Esophagus muscularis mucosa (tissue), 4 donors: ENCODE results near the gene CLDN15. TPM values are rescaled to one million over a fixed set of nuclear protein-coding genes. Genes with fewer than 3 reads are reported as not detected.

Experiments
- DNase-seq: peaks from one replicate; pipeline ENCODE4 v3.0.0-alpha.2; 2017; ENCODE audit errors: extremely low spot score
- H3K27ac ChIP-seq, 4 donors: fragments of 200-600 bp; sonication (generic); replicated peaks in 1 of 4; 1 replicate in 3 of 4; 2 replicates in 1 of 4; pipeline ENCODE4 v1.5.1; 2016 to 2019; ENCODE audit warnings: mild to moderate bottlenecking in 1 of 4
- H3K27me3 ChIP-seq, 4 donors: fragments of 200-600 bp; sonication (generic); one replicate each; pipeline versions ENCODE4 v1.5.1 to v1.6.0; 2016 to 2019
- H3K36me3 ChIP-seq, 4 donors: fragments of 200-600 bp; sonication (generic); one replicate each; pipeline ENCODE4 v1.5.1; 2016 to 2019
- H3K4me1 ChIP-seq, 4 donors: fragments of 200-600 bp; sonication (generic); one replicate each; pipeline ENCODE4 v1.5.1; 2016 to 2019
- H3K4me3 ChIP-seq, 4 donors: fragments of 200-600 bp; sonication (generic); 1 replicate in 2 of 4; 2 replicates in 2 of 4; pipeline ENCODE4 v1.5.1; 2016 to 2019; ENCODE audit warnings: mild to moderate bottlenecking in 4 of 4, moderate library complexity in 1 of 4
- H3K9me3 ChIP-seq, 4 donors: fragments of 200-600 bp; sonication (generic); 1 replicate in 3 of 4; 2 replicates in 1 of 4; pipeline ENCODE4 v1.5.1; 2016 to 2019
- CTCF ChIP-seq, 3 experiments: fragments of 200-600 bp in 2 of 3; fragments of 450-650 bp in 1 of 3; sonication (generic) in 2 of 3; IDR thresholded peaks; one replicate each; pipeline ENCODE4 v1.5.1; 2017 to 2019; ENCODE audit warnings: antibody characterized with exemption in 3 of 3, mild to moderate bottlenecking in 2 of 3, moderate library complexity in 1 of 3
- EP300 ChIP-seq: sonication (generic); formaldehyde crosslinking; IDR thresholded peaks from one replicate; pipeline ENCODE4 v1.6.1; 2017; ENCODE audit warnings: antibody characterized with exemption
- POLR2A ChIP-seq: fragments of 450-650 bp; IDR thresholded peaks from one replicate; pipeline ENCODE4 v1.6.1; 2017; ENCODE audit warnings: antibody characterized with exemption, moderate library complexity, mild to moderate bottlenecking, low read depth
- POLR2AphosphoS5 ChIP-seq, 2 donors: sonication (generic); formaldehyde crosslinking; IDR thresholded peaks; one replicate each; pipeline ENCODE4 v1.6.1; 2017; ENCODE audit warnings: antibody characterized with exemption in 2 of 2
- WGBS: methylation state at CpG from one replicate; pipeline ENCODE4 v1.1.5; 2018; 5-methylcytosine and 5-hydroxymethylcytosine counted together
- intact Hi-C: fragments of 100-400 bp; cut with DNase I; formaldehyde crosslinking; loops from one replicate; pipeline ENCODE4 v1.15.1; 2023
- total RNA-seq, 4 donors: library from RNA; depleted of rRNA; stranded (reverse); fragments of >200 nt; gene quantifications; one replicate each; pipeline versions ENCODE4 v1.1.0 to v1.2.1, GENCODE V29; 2016

Gene CLDN15
- total RNA-seq, 4 donors from 2014 or later = 5.3 to 9.1 (median 6.4) TPM

- Histone ChIP-seq H3K4me3 (no peak overlapping the region), H3K9me3 (no peaks in the 10 kb centered on the region), H3K27ac (no peak overlapping the region), H3K36me3 (peaks cover 0 to 44% (median 25%) of the 10 kb centered on the region in 4 donors), H3K4me1 (peaks cover 35 to 46% (median 40%) of the 10 kb centered on the region in 4 donors), H3K27me3 (peaks cover 0 to 7% (median 0%) of the 10 kb centered on the region in 4 donors)
- TF ChIP-seq EP300 (no peak), CTCF (IDR thresholded peaks at IDR 0.05) (no peak), POLR2AphosphoS5 (IDR thresholded peaks at IDR 0.05) (no peak), POLR2A (no peak)
- no peak for DNase-seq
- intact Hi-C loops = no loop called here
- WGBS = 93% methylated on average over 19 of the region's 21 CpGs
Measured at GRCh38 chr7:101233907-101234547, 3.6 kb downstream of the CLDN15 start.

GRCh38 chr7:101232141-101232850, 5.3 kb downstream of the CLDN15 start:
- H3K4me3 ChIP-seq = peak overlapping the region; percentile 10 to 48 (median 31)

GRCh38 chr7:101231644-101232043, 6.0 kb downstream of the CLDN15 start:
- WGBS = 86% methylated on average over 7 of the region's 7 CpGs
- peaks cover 0 to 7% (median 0%) of the 10 kb centered on the region in 4 donors for H3K27me3 ChIP-seq
- H3K36me3 ChIP-seq = peaks cover 9 to 47% (median 34%) of the 10 kb centered on the region in 4 donors
- no peaks in the 10 kb centered on the region for H3K9me3 ChIP-seq
- H3K4me1 ChIP-seq = peaks cover 13 to 23% (median 17%) of the 10 kb centered on the region in 4 donors
- no peak for DNase-seq
- H3K27ac ChIP-seq = no peak overlapping the region
- TF ChIP-seq POLR2AphosphoS5 (IDR thresholded peaks at IDR 0.05) (no peak), CTCF (IDR thresholded peaks at IDR 0.05) (no peak), EP300 (no peak), POLR2A (no peak)
- H3K4me3 ChIP-seq = peak overlapping the region in 1 of 4 donors; percentile 48
- intact Hi-C loops = no loop called here

More at GRCh38 chr7:101232141-101232850, 5.3 kb downstream of the CLDN15 start:
- TF ChIP-seq POLR2AphosphoS5 (IDR thresholded peaks at IDR 0.05) (peak in 1 of 2 donors; percentile 3), POLR2A (no peak)
- peaks cover 18 to 29% (median 23%) of the 10 kb centered on the region in 4 donors for H3K4me1 ChIP-seq
- peaks cover 0 to 7% (median 0%) of the 10 kb centered on the region in 4 donors for H3K27me3 ChIP-seq
- 50% methylated on average over 2 of the region's 52 CpGs for WGBS
- peak overlapping the region in 1 of 4 donors; percentile 44 for H3K27ac ChIP-seq
- intact Hi-C loops = no loop called here
- no peak for DNase-seq
- H3K36me3 ChIP-seq = peaks cover 2 to 47% (median 33%) of the 10 kb centered on the region in 4 donors
- H3K9me3 ChIP-seq = no peaks in the 10 kb centered on the region

- 93% methylated on average over 9 of the region's 9 CpGs for WGBS
- intact Hi-C loops = no loop called here
Measured at GRCh38 chr7:101226721-101227120, 10.9 kb downstream of the CLDN15 start.

More at GRCh38 chr7:101226721-101227120, 10.9 kb downstream of the CLDN15 start:
- no peaks in the 10 kb centered on the region for H3K27me3 ChIP-seq
- no peak overlapping the region for H3K27ac ChIP-seq
- TF ChIP-seq POLR2AphosphoS5 (IDR thresholded peaks at IDR 0.05) (no peak), POLR2A (no peak), EP300 (no peak), CTCF (IDR thresholded peaks at IDR 0.05) (no peak)
- no peak overlapping the region for H3K4me3 ChIP-seq
- peaks cover 4 to 13% (median 5%) of the 10 kb centered on the region in 4 donors for H3K4me1 ChIP-seq
- no peak for DNase-seq
- peaks cover 34 to 85% (median 78%) of the 10 kb centered on the region in 4 donors for H3K36me3 ChIP-seq
- H3K9me3 ChIP-seq = no peaks in the 10 kb centered on the region
